Measurements from ENCODE around the gene BLOC1S3.

Gene BLOC1S3

DNA sequence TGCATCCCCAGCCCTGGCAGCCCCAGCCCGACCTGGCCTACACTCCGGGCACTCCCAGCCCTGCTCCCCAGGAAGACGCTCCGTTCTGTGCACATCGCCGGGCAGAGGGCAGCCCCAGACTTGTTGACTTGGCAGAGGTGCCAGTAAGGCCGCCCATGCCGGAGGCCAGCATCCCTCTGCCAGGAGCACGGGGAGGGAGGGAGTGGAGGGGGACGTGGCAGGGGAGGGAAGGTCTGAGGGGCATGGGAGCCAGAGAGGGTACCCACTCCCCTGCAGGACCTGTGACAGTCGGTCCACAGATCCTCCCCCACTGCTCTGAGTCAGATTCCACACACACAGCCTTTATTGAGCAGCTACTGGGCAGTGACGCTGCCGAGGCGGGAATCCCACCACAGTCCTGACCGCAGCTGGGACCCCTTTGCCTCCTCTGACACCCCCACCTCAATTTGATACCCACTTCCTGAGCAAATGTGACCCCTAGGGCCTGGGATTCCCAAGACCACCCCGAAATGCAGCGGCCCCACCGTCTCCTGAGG, 15.9 kb upstream of the BLOC1S3 start:
- no peak for FAIRE-seq

GRCh38 chr19:45163156-45163555, 15.4 kb upstream of the BLOC1S3 start:
- FAIRE-seq = no peak

GRCh38 chr19:45163751-45164460, 14.7 kb upstream of the BLOC1S3 start:
- FAIRE-seq = no peak

- FAIRE-seq = no peak
Measured at GRCh38 chr19:45164577-45165335, 13.8 kb upstream of the BLOC1S3 start.

DNA sequence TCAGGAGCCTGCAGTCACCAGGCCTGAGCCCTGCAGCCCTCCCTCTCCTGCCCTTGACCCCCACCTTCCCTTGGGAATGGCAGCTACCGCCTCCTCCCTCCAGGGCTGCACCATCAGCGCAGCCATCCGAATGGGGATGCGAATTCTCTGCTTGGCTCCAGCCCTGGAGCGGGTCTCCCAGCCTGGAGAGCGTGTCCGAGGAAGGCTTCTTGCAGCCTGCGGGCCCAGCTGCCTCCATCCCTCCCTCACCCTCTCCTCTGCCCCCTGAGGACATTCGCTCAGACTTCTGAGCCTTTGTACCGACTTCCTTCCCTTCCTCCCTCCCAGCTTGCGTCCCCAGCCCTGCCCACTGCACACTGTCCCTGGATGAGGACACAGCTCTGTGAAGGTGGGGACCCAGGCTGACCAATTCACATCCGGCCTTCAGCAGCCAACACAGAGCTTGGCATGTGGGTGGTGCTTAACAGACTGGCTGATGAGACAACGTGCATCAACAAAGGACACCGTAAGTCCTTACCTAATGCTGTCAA, 11.8 kb upstream of the BLOC1S3 start:
- no peak for FAIRE-seq

GRCh38 chr19:45168767-45169351, 9.7 kb upstream of the BLOC1S3 start:
- no peak for FAIRE-seq

- FAIRE-seq = no peak
Measured at GRCh38 chr19:45169602-45170001, 9.0 kb upstream of the BLOC1S3 start.

GRCh38 chr19:45170146-45171106, 8.2 kb upstream of the BLOC1S3 start:
- no peak for FAIRE-seq

DNA sequence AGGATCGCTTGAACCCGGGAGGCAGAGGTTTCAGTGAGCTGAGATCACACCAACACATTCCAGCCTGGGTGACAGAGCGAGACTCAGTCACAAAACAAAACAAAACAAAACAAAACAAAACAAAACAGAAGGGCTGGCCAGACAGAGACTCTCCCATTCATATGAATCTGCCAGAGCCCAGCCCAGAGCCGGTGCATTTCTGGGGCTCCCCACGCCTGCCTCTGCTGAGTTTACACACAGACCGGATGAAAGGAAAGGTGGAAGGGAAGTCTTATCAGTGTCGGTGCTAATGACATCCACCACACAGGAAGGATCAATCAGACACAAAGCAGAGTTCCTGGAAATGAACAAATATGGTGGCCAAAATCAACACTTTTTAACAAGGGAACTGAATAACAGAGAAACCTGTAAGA, 7.4 kb upstream of the BLOC1S3 start:
- FAIRE-seq = no peak

DNA sequence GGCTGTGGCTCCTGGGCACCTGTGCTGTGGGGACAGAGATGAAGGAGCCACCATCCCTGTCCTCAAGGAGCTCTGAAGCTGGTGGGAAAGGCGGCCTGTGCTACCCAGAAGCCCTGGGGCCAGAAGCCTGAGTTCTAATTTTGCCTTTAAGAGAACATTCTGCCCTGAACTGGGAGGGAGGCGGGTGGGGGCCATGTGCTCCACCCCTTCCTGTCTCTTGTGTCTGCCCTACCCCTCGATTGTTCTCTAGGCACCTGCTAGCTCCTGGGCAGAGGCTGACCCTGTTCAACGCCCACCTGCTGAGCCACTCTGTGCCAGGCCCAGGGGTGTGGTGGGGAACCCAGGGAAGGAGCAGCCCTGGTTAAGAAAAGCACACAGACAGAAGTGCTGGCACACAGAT, 6.4 kb upstream of the BLOC1S3 start:
- no peak for FAIRE-seq

- no peak for FAIRE-seq
Measured at GRCh38 chr19:45172611-45173208, 5.9 kb upstream of the BLOC1S3 start.

DNA sequence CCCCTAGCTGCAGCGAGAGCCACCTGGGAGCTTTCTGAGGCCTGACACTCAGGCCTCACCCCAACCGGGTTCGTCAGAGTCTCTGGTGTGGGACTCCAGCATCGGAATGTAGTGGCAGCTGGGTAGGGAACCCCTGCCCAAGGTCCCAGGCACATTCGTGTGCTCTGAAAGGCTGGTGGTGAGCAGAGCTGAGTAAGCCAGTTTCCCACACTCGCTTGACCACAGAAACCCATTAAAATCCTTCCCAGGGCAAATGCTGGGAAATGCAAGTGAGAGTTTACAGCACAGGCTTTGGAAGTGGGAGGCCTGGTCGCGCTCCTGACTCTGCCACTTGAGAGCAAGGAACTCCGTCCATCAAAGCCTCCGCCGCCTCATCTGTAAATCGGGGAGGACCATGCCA, 4.8 kb upstream of the BLOC1S3 start:
- no peak for FAIRE-seq

- no peak for FAIRE-seq
Measured at GRCh38 chr19:45175515-45176345, 2.9 kb upstream of the BLOC1S3 start.

DNA sequence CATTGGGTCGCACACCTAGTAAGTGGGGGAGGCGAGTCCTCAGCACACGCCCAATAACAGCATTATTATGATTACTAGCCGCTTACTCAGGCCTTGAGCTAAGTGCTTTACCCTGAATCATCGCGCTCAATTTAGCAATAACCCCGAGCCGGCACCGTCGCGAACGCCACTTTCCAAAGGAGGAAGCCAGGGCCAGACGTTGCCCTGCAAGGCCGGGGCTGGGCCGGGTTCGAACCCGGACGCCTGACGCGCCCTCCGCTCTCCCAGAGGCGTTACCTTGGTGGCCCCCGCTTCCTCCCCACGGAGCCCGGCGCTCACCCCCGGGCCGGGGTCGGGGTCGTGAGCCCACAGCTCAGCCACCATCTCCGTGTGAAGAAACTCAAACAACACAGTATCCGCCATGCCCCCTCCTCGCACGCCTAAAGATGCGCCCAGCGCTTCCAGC, 745 bp upstream of the BLOC1S3 start, which contains the start of gene TRAPPC6A:
TRAPPC6A (minus strand) TSS at position 421 of the 445 bp plus-strand sequence; CDS start at position 402, 19 bp downstream.
- no peak for FAIRE-seq

- no peak for FAIRE-seq
Measured at GRCh38 chr19:45179072-45179891, 698 bp downstream of the BLOC1S3 start.

GRCh38 chr19:45179892-45180370, 1.3 kb downstream of the BLOC1S3 start:
- FAIRE-seq = no peak

- no peak for FAIRE-seq
Measured at GRCh38 chr19:45180936-45181335, 2.4 kb downstream of the BLOC1S3 start.

- FAIRE-seq = no peak
Measured at GRCh38 chr19:45182758-45183157, 4.2 kb downstream of the BLOC1S3 start.

GRCh38 chr19:45184115-45184514, 5.5 kb downstream of the BLOC1S3 start:
- FAIRE-seq = no peak
